Kidney epithelial cell (primary cell): ENCODE data around the gene ZNF787. TPM values are rescaled to one million over a fixed set of nuclear protein-coding genes. Genes with fewer than 3 reads are reported as not detected.

Source experiments
- DNase-seq: peaks from one replicate; pipeline ENCODE4 v3.0.0-alpha.2; 2010; ENCODE audit warnings: low read depth
- H3K27me3 ChIP-seq: 2 replicates; pipeline ENCODE4 v1.6.0; 2011; ENCODE audit warnings: low read length; ENCODE audit not compliant: control insufficient read depth, insufficient read depth
- H3K36me3 ChIP-seq: 2 replicates; pipeline ENCODE4 v1.5.1; 2011; ENCODE audit warnings: low read length; ENCODE audit not compliant: control insufficient read depth, insufficient read depth
- H3K4me3 ChIP-seq: 2 replicates; pipeline ENCODE4 v1.5.1; 2011; ENCODE audit warnings: low read depth, mild to moderate bottlenecking, control low read depth, low read length
- total RNA-seq: library from RNA; depleted of rRNA; stranded (reverse); fragments of >200 nt; gene quantifications from 2 replicates; pipeline ENCODE4 v1.2.3, GENCODE V29; 2015
- TF ChIP-seq, protein P1 (sequence below): IDR thresholded peaks from 2 replicates; pipeline ENCODE4 v1.5.1; 2011; ENCODE audit warnings: mild to moderate bottlenecking, moderate library complexity, low read length, control low read depth, inconsistent platforms; ENCODE audit not compliant: insufficient read depth, poor library complexity, severe bottlenecking

ZNF787 gene
- total RNA-seq, 1 donor from 2014 or later = 26.6 TPM

DNA sequence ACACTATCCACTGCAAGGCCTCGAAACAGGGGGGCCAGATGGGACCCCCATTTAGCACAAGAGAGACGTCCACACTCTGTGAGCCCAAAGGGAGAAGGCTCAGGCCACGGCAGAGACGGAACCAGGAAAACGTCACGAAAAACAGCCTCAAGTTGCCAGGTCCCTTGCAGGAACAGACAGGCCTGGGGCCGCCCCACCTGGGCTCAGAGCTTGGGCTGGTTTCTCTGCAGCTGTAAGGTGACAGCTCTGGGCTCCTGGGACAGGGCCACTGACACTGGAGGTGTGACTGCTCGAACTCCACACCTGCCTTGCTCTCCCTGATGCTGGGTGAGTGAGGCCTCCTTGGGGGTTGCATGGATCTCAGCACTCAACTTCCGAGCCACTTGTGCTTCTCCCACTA lies 3.2 kb downstream of the ZNF787 start:
- TF ChIP-seq, protein P1, sequence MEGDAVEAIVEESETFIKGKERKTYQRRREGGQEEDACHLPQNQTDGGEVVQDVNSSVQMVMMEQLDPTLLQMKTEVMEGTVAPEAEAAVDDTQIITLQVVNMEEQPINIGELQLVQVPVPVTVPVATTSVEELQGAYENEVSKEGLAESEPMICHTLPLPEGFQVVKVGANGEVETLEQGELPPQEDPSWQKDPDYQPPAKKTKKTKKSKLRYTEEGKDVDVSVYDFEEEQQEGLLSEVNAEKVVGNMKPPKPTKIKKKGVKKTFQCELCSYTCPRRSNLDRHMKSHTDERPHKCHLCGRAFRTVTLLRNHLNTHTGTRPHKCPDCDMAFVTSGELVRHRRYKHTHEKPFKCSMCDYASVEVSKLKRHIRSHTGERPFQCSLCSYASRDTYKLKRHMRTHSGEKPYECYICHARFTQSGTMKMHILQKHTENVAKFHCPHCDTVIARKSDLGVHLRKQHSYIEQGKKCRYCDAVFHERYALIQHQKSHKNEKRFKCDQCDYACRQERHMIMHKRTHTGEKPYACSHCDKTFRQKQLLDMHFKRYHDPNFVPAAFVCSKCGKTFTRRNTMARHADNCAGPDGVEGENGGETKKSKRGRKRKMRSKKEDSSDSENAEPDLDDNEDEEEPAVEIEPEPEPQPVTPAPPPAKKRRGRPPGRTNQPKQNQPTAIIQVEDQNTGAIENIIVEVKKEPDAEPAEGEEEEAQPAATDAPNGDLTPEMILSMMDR = no peak
- peaks cover 1% of the 10 kb centered on the region for H3K36me3 ChIP-seq
- no peak overlapping the region for H3K4me3 ChIP-seq
- no peaks in the 10 kb centered on the region for H3K27me3 ChIP-seq
- DNase-seq = no peak

DNA sequence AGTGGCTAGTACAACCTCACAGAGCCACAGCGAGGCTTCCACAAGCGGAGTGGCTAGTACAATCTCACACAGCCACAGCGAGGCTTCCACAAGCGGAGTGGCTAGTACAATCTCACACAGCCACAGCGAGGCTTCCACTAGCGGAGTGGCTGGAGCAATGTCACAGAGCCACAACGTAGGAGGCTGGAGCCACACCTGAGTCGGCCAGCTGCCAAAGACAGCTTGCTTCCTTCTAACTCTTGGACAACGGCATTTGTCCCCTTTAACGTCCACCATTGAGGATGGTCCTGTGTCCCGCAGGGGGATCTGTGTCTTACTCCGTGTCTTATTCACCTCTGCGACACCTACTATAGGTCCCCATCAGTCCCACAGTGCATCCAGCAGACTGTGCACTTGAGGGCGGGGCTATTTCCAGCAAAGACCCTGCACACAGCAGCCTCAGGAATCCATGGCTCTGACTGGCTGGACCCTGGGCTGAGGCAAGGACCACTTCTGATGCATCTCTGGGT lies 3.7 kb downstream of the ZNF787 start:
- Histone ChIP-seq H3K4me3 (no peak overlapping the region), H3K27me3 (no peaks in the 10 kb centered on the region), H3K36me3 (peaks cover 1% of the 10 kb centered on the region)
- DNase-seq = no peak
- TF ChIP-seq, protein P1 = no peak

DNA sequence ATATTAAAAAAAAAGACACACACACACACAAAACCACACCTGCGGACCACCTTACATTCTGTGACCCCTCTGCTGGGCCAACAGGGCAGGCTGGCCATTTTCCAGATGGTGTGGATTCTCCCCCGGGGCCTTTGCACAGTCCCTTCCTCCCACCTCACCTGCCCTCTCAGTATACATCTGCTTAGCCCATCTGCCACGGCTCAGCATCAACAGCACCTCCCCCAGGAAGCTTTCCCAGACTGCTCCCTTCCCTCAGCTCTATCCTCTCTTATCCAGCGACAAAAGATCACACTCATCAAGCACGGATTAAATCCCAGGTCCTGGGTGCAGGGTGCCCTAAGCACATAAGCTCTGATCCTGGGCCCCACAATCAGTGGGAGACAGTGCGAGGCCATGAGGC lies 4.5 kb downstream of the ZNF787 start:
- no peak for DNase-seq
- TF ChIP-seq, protein P1 = no peak
- Histone ChIP-seq H3K4me3 (no peak overlapping the region), H3K27me3 (no peaks in the 10 kb centered on the region), H3K36me3 (peaks cover 1% of the 10 kb centered on the region)

DNA sequence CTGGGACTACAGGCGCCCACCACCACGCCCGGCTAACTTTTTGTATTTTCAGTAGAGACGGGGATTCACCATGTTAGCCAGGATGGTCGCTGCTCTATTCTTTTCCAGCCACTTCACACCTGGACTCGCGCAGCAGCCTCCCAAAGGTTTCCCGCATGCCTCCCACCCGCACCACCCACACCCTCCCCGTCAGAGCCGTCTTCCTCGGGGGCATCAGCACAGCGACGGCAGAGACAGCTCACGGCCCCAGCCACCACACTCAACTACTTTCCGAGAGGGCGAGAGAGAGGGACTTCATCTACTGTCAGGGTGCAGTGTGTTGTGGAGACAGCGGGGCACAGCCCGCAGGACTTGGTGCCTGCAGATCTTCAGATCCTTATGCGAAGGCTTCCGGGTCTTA lies 5.6 kb downstream of the ZNF787 start:
- TF ChIP-seq, protein P1 = no peak
- Histone ChIP-seq H3K27me3 (no peaks in the 10 kb centered on the region), H3K4me3 (no peak overlapping the region), H3K36me3 (peaks cover 1% of the 10 kb centered on the region)
- DNase-seq = no peak

DNA sequence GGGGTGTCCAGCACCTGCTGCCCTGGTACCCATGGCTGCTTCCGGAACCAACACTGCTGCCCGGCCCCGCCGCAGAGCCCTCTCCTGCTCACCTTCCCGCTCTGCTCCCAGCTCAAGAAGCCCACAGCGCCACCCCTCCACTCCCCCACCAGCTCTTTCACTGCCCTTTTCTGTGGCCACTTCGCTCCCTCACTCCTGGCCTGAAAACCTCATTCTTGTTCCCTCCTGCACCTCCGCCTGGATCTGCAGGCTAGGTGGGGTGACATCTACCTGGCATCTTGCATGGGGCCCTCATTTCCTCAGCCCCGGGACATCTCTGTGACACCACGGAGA lies 6.4 kb downstream of the ZNF787 start:
- Histone ChIP-seq H3K4me3 (no peak overlapping the region), H3K27me3 (no peaks in the 10 kb centered on the region), H3K36me3 (peaks cover 1% of the 10 kb centered on the region)
- no peak for DNase-seq
- TF ChIP-seq, protein P1 = no peak

DNA sequence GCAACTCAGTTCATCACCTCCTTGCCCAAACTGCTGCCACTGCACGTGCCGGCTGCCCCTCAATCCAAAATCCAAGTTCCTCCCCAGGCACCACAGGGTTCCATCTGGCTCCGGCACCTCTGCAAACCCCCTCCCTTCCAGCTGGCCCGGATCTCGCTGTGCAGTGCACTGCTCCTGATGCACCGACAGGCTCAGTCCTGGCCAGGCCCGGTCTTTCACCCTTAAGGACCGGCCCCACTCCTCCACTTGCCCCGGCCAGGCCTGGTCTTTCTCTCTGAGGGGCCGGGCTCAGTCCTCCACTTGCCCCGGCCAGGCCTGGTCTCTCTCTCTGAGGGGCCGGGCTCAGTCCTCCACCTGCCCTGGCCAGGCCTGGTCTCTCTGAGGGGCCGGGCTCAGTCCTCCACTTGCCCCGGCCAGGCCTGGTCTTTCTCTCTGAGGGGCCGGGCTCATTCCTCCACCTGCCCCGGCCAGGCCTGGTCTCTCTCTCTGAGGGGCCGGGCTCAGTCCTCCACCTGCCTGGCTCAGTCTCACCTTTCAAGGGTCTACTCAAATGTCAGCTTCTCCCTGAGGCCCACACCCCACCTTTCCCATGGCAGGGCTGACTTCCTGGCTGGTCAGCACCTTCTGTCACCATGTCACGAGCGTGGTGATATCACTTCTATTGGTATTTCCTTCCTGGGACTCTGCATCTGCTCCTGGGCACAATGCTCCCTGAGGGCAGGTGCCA lies 6.9 kb downstream of the ZNF787 start:
- TF ChIP-seq, protein P1 = no peak
- Histone ChIP-seq H3K4me3 (no peak overlapping the region), H3K27me3 (no peaks in the 10 kb centered on the region), H3K36me3 (peaks cover under 1% of the 10 kb centered on the region)
- DNase-seq = no peak
